Body of pancreas (tissue), 4 donors: Measurements from ENCODE around the gene APAF1. TPM values are rescaled to one million over a fixed set of nuclear protein-coding genes. Genes with fewer than 3 reads are reported as not detected.

Experiments used
- ATAC-seq: fragments of 150-250 bp; one replicate; pipeline ENCODE4 v1.9.1; 2016
- DNase-seq, 4 donors: peaks; one replicate each; pipeline ENCODE4 v3.0.0-alpha.2; 2019
- H3K27ac ChIP-seq, 4 donors: fragments of 200-600 bp; sonication (generic); 1 replicate in 3 of 4; 2 replicates in 1 of 4; pipeline versions ENCODE4 v1.5.1 to v1.6.1; 2016 to 2019; ENCODE audit warnings: mild to moderate bottlenecking in 1 of 4, mixed read lengths in 1 of 4, moderate library complexity in 1 of 4
- H3K27me3 ChIP-seq, 2 donors: fragments of 200-600 bp; sonication (generic); one replicate each; pipeline ENCODE4 v1.6.0; 2016; ENCODE audit warnings: mild to moderate bottlenecking in 1 of 2
- H3K36me3 ChIP-seq, 2 donors: fragments of 200-600 bp; sonication (generic); replicated peaks in 1 of 2; 2 replicates each; pipeline ENCODE4 v1.5.1; 2016; ENCODE audit warnings: low read depth in 2 of 2; ENCODE audit not compliant: insufficient read depth in 1 of 2
- H3K4me1 ChIP-seq: fragments of 200-600 bp; sonication (generic); one replicate; pipeline ENCODE4 v1.6.0; 2016
- H3K4me3 ChIP-seq, 2 donors: fragments of 200-600 bp; sonication (generic); 1 replicate in 1 of 2; 2 replicates in 1 of 2; pipeline ENCODE4 v1.5.1; 2016 to 2019
- H3K9me3 ChIP-seq, 3 donors: fragments of 200-600 bp; sonication (generic); 1 replicate in 2 of 3; 2 replicates in 1 of 3; pipeline ENCODE4 v1.5.1; 2016
- POLR2A ChIP-seq, 3 donors: fragments of 450-650 bp; IDR thresholded peaks; one replicate each; pipeline ENCODE4 v1.6.1; 2016; ENCODE audit warnings: antibody characterized with exemption in 3 of 3, mild to moderate bottlenecking in 2 of 3
- WGBS, 2 donors: methylation state at CpG; one replicate each; pipeline ENCODE4 v1.1.5; 2017; 5-methylcytosine and 5-hydroxymethylcytosine counted together
- intact Hi-C: fragments of 100-400 bp; cut with DNase I; formaldehyde crosslinking; loops from one replicate; pipeline ENCODE4 v1.15.1; 2023
- total RNA-seq, 2 donors: library from RNA; depleted of rRNA; stranded (reverse); fragments of >200 nt; gene quantifications; one replicate each; pipeline ENCODE4 v1.1.0, GENCODE V29; 2016
- TF ChIP-seq, protein P1 (sequence below), 7 experiments: fragments of 450-650 bp in 4 of 7; fragments of 200-600 bp in 3 of 7; sonication (generic) in 3 of 7; IDR thresholded peaks; one replicate each; pipeline ENCODE4 v1.5.1; 2016 to 2019; ENCODE audit warnings: antibody characterized with exemption in 7 of 7

APAF1 gene
- total RNA-seq, 2 donors from 2014 or later = 5.9 to 12.2 TPM

DNA sequence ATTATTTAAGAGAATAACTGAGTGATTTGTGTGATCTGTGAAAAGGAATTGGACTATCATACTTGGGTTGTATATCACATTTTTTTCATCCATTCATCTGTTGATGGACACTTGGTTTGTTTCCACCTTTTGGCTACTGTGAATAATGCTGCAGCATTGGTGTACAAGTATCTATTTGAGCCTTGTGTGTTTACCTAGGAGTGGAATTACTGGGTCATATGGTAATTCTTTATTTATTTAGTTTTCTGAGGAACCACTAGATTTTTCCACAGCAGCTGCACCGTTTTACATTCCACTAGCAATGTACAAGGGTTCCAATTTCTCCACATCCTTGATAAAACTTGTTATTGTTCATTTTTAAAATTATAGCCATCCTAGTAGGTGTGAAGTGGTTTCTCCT lies 56.1 kb downstream of the APAF1 start:
- Histone ChIP-seq H3K9me3 (no peaks in the 10 kb centered on the region), H3K4me1 (peaks cover 26% of the 10 kb centered on the region), H3K27ac (no peak overlapping the region), H3K27me3 (no peaks in the 10 kb centered on the region), H3K36me3 (no peaks in the 10 kb centered on the region), H3K4me3 (no peak overlapping the region)
- 5 to 29% methylated on average over 1 of the region's 1 CpG for WGBS, 2 donors
- DNase-seq = no peak
- ATAC-seq = no peak
- TF ChIP-seq POLR2A (IDR thresholded peaks at IDR 0.05) = no peak
- TF ChIP-seq, protein P1, sequence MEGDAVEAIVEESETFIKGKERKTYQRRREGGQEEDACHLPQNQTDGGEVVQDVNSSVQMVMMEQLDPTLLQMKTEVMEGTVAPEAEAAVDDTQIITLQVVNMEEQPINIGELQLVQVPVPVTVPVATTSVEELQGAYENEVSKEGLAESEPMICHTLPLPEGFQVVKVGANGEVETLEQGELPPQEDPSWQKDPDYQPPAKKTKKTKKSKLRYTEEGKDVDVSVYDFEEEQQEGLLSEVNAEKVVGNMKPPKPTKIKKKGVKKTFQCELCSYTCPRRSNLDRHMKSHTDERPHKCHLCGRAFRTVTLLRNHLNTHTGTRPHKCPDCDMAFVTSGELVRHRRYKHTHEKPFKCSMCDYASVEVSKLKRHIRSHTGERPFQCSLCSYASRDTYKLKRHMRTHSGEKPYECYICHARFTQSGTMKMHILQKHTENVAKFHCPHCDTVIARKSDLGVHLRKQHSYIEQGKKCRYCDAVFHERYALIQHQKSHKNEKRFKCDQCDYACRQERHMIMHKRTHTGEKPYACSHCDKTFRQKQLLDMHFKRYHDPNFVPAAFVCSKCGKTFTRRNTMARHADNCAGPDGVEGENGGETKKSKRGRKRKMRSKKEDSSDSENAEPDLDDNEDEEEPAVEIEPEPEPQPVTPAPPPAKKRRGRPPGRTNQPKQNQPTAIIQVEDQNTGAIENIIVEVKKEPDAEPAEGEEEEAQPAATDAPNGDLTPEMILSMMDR (IDR thresholded peaks at IDR 0.05) = no peak
- intact Hi-C loops = no loop called here

DNA sequence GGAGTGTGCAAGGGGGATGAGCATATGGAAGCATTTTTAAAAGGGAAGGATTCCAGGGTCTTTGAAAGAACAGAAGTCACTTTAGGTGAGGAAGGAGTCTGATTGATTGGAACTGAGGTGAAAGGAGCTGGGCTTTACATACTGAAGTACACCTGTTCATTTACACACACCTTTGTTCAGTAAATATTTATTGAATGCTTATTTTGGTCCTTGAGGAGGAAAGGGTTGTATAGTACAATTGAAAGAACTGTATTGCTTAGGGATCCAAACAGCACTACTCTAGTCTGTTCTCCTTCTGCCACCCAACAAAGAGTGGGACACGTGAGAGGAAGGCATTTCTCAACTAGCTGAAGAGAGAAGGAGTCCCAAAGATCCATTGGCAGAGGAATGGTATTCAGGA lies 63.9 kb downstream of the APAF1 start:
- peak overlapping the region in 1 of 4 donors; percentile 29 for H3K27ac ChIP-seq
- intact Hi-C loops = no loop called here
- TF ChIP-seq POLR2A (IDR thresholded peaks at IDR 0.05) = no peak
- TF ChIP-seq, protein P1 (IDR thresholded peaks at IDR 0.05) = no peak
- peaks cover 0 to 4% of the 10 kb centered on the region in 2 donors for H3K36me3 ChIP-seq
- no peaks in the 10 kb centered on the region for H3K27me3 ChIP-seq
- no peaks in the 10 kb centered on the region for H3K9me3 ChIP-seq
- peaks cover 8% of the 10 kb centered on the region for H3K4me1 ChIP-seq
- H3K4me3 ChIP-seq = no peak overlapping the region
- ATAC-seq (peak; percentile 53), DNase-seq (no peak)
- 43 to 50% methylated on average over 1 of the region's 1 CpG for WGBS, 2 donors

DNA sequence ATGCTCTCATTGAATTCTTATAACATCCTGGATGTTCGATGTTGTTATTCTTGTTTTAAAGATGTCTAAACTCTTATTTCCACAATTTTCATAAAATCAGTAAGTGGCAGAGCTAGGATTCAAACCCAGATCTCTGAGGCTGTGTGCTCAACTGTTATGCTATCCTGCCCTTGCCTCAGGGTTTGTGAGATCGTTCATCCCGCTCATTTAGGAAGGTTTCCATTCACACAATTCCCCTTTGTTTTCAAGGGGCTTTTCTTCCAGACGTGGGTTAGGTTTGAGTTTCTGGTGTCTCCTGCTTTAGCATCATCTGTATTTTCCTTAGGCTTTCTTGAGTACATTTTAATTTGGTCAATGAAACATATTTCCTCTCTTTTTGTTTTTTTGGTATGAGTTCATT lies 69.3 kb downstream of the APAF1 start:
- Histone ChIP-seq H3K27ac (no peak overlapping the region), H3K27me3 (no peaks in the 10 kb centered on the region), H3K9me3 (no peaks in the 10 kb centered on the region), H3K4me1 (peaks cover 4% of the 10 kb centered on the region), H3K36me3 (peaks cover 0 to 2% of the 10 kb centered on the region in 2 donors), H3K4me3 (no peak overlapping the region)
- no peak for ATAC-seq
- DNase-seq = no peak
- intact Hi-C loops = no loop called here
- no peak for TF ChIP-seq POLR2A (IDR thresholded peaks at IDR 0.05)
- TF ChIP-seq, protein P1 (IDR thresholded peaks at IDR 0.05) = no peak
- 96 to 97% methylated on average over 4 of the region's 4 CpGs for WGBS, 2 donors

DNA sequence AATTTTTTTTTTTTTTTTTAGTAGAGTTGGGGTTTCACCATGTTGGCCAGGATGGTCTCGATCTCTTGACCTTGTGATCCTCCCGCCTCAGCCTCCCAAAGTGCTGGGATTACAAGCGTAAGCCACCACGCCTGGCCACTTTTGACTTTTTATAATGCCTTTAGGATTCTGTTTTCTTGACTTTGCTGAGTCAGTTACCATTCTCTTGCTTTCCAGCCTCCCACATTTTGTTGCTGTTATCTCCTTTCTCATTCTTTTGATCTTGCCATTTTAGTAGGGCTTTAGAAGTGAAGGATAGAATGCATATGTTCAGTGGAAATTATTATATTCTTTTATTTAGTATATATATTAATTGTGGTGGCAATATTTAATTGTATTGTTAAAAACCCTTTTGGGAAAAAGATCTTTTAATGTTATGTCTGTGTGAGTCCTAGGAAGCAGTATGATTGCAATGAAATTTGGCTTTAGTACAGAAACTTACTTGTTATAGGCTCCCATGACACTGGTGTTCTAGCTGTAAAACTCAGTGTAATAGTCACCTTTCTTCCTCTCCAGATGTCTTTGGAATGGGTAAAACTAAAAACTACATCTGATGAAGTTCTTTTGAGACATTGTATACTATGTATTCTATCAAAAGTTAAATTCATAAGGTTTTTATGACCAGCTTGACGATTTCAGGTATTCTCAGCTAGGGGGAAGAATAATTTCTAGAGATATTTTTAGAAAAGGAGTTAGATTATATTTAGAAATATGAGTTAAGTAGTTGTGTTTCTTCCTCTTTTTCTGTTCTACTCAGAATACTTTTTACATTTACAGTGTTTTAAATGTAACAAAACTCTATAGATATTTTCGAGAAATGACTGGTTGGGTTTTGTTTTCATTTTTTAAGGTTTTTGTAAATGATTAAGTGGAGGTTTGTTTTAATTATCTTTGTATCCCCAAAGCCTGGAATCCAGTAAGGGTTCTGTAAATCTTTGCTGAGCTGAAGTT lies 74.7 kb downstream of the APAF1 start:
- ATAC-seq (no peak), DNase-seq (no peak)
- Histone ChIP-seq H3K4me1 (no peaks in the 10 kb centered on the region), H3K4me3 (no peak overlapping the region), H3K27me3 (no peaks in the 10 kb centered on the region), H3K36me3 (peaks cover 0 to 2% of the 10 kb centered on the region in 2 donors), H3K27ac (no peak overlapping the region), H3K9me3 (no peaks in the 10 kb centered on the region)
- no peak for TF ChIP-seq POLR2A (IDR thresholded peaks at IDR 0.05)
- intact Hi-C loops = loop anchor here (5.0 kb wide), 1 partner anchor 282 kb away; no protein-coding TSS in a partner anchor
- WGBS, 2 donors = 91 to 93% methylated on average over 6 of the region's 6 CpGs

DNA sequence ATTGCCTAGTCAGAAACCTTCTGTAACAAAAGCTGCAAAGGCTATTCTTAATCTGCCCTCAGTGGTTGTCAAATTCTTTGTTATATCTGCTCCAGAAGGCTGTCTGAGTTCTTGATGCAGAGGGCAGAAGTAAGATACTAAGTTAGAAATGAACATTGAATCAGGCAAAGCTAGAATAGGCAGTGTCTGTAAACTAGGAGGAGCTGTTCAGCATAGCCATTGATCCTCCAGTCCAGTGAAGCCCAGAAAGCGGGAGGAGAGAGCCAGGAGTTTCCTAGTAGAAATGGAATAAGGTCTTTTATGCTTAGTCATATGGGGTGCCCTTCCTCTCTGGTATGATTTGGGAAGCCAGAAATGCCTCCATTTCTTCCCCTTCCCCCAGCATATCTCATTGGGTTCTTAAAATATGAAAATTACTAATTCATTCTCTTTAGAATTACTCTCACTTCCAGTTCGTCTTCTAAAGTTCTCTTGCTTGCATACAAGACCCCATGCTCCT lies 76.2 kb downstream of the APAF1 start:
- no peaks in the 10 kb centered on the region for H3K27me3 ChIP-seq
- H3K36me3 ChIP-seq = peaks cover 2 to 4% of the 10 kb centered on the region in 2 donors
- ATAC-seq (no peak), DNase-seq (no peak)
- WGBS, 2 donors = 84 to 88% methylated on average over 2 of the region's 2 CpGs
- no peaks in the 10 kb centered on the region for H3K9me3 ChIP-seq
- intact Hi-C loops = no loop called here
- TF ChIP-seq, protein P1 (IDR thresholded peaks at IDR 0.05) = no peak
- TF ChIP-seq POLR2A (IDR thresholded peaks at IDR 0.05) = no peak
- no peak overlapping the region for H3K4me3 ChIP-seq
- no peaks in the 10 kb centered on the region for H3K4me1 ChIP-seq
- H3K27ac ChIP-seq = no peak overlapping the region
